GM12878 (cell line): ENCODE data around the gene B3GALT4. TPM values are rescaled to one million over a fixed set of nuclear protein-coding genes. Genes with fewer than 3 reads are reported as not detected.

Experiments used
- ATAC-seq: fragments of 200-7000 bp; cut with Tn5 transposase; 3 replicates; pipeline ENCODE4 v1.9.1; 2020; ENCODE audit warnings: mild to moderate bottlenecking, moderate library complexity
- BruUV-seq: library from RNA; stranded (reverse); fragments of 400-500 nt; replicated peaks from 2 replicates; lab custom pipeline; 2021; lab: Mats Ljungman, UMichigan
- CTCF ChIA-PET: fragments of 300-600 bp; sonication (Branson Sonifier 250); formaldehyde crosslinking; extraction: SDS; loops from one replicate; lab custom pipeline; 2021; ENCODE audit warnings: inconsistent platforms; lab: Yijun Ruan, JAX
- POLR2A ChIA-PET: fragments of 350-600 bp; formaldehyde crosslinking; extraction: SDS; loops from one replicate; lab custom pipeline; 2021; ENCODE audit warnings: inconsistent platforms; lab: Charles Lee
- RAD21 ChIA-PET: fragments of 300-600 bp; sonication (Branson Sonifier 250); formaldehyde crosslinking; loops from one replicate; lab custom pipeline; 2023; ENCODE audit warnings: antibody characterized with exemption; ENCODE audit not compliant: unreplicated experiment; lab: Charles Lee
- SMC1A ChIA-PET: fragments of 300-600 bp; sonication (Branson Sonifier 250); formaldehyde crosslinking; loops from one replicate; lab custom pipeline; 2023; ENCODE audit not compliant: unreplicated experiment, uncharacterized antibody; lab: Charles Lee
- DNase-seq: peaks from one replicate; pipeline ENCODE4 v3.0.0-alpha.2; 2011; ENCODE audit warnings: low read depth, low spot score
- FAIRE-seq: peaks from 3 replicates; lab custom pipeline; 2011; peaks lifted over from hg19 to GRCh38; lab: Jason Lieb, UNC
- H2AFZ ChIP-seq: 2 replicates; pipeline ENCODE4 v1.6.0; 2011; ENCODE audit warnings: low read depth, low read length, control low read depth; ENCODE audit not compliant: control insufficient read depth
- H3K27ac ChIP-seq: 2 replicates; pipeline ENCODE4 v1.5.1; 2011; ENCODE audit warnings: control low read depth; ENCODE audit not compliant: control insufficient read depth, insufficient read depth
- H3K27me3 ChIP-seq, 2 experiments: replicated peaks in 1 of 2; 2 replicates each; pipeline versions ENCODE4 v1.6.0 to v1.6.1; 2011; ENCODE audit warnings: low read length in 1 of 2; ENCODE audit not compliant: control insufficient read depth in 2 of 2, insufficient read depth in 2 of 2
- H3K36me3 ChIP-seq, 2 experiments: 2 replicates each; pipeline ENCODE4 v1.5.1; 2011; ENCODE audit warnings: low read length in 1 of 2; ENCODE audit not compliant: control insufficient read depth in 2 of 2, insufficient read depth in 2 of 2
- H3K4me1 ChIP-seq: 2 replicates; pipeline ENCODE4 v1.6.1; 2011; ENCODE audit warnings: mild to moderate bottlenecking, low read length, moderate library complexity, mixed read lengths; ENCODE audit not compliant: control insufficient read depth, insufficient read depth
- H3K4me2 ChIP-seq: 2 replicates; pipeline ENCODE4 v1.6.0; 2011; ENCODE audit warnings: control low read depth; ENCODE audit not compliant: control insufficient read depth, insufficient read depth
- H3K4me3 ChIP-seq: fragments of 200-600 bp; sonication (generic); 2 replicates; pipeline ENCODE4 v1.5.1; 2016
- H3K79me2 ChIP-seq: 2 replicates; pipeline ENCODE4 v1.6.0; 2011; ENCODE audit warnings: low read length; ENCODE audit not compliant: control insufficient read depth, insufficient read depth
- H3K9ac ChIP-seq: 2 replicates; pipeline ENCODE4 v1.8.0; 2011; ENCODE audit warnings: low read length, control low read depth, mixed read lengths; ENCODE audit not compliant: control insufficient read depth, insufficient read depth
- H3K9me3 ChIP-seq: replicated peaks from 3 replicates; pipeline ENCODE4 v1.5.1; 2011; ENCODE audit warnings: mild to moderate bottlenecking, low read length; ENCODE audit not compliant: control insufficient read depth, insufficient read depth
- H4K20me1 ChIP-seq: 2 replicates; pipeline ENCODE4 v1.6.0; 2011; ENCODE audit not compliant: control insufficient read depth, insufficient read depth
- MTA2 ChIP-seq: fragments of 450-650 bp; IDR thresholded peaks from 2 replicates; pipeline ENCODE4 v1.6.1; 2016; ENCODE audit warnings: low read depth, mild to moderate bottlenecking, moderate library complexity
- ZBTB11 ChIP-seq: fragments of 450-650 bp; formaldehyde crosslinking; IDR thresholded peaks from 2 replicates; pipeline ENCODE4 v1.5.0; 2022; ENCODE audit warnings: mild to moderate bottlenecking, missing genetic modification characterization
- WGBS: methylation state at CpG from one replicate; pipeline ENCODE4 v1.1.6; 2016; ENCODE audit warnings: low lambda C conversion rate; ENCODE audit not compliant: insufficient replicate concordance, insufficient coverage; ENCODE audit errors: missing lambda C conversion rate; 5-methylcytosine and 5-hydroxymethylcytosine counted together
- in situ Hi-C: fragments of 300-500 bp; cut with MboI; formaldehyde crosslinking; loops from 9 replicates; pipeline ENCODE4 v1.14.3; 2018; ENCODE audit warnings: mixed read lengths
- intact Hi-C: fragments of 100-400 bp; cut with micrococcal nuclease; formaldehyde crosslinking; loops from one replicate; pipeline ENCODE4 v1.14.2; 2022; ENCODE audit not compliant: unreplicated experiment
- polyA plus RNA-seq, 11 experiments: library from polyadenylated mRNA; depleted of rRNA in 4 of 11; unstranded in 6 of 11; stranded (reverse) in 5 of 11; fragments of >200 nt; fragmentation: Nextera tagmentation in 4 of 11; fragmentation: Illumina TruSeq in 1 of 11; extraction: Ambion mirVana in 4 of 11; extraction: Trizol in 1 of 11; gene quantifications; 1 replicate in 1 of 11; 2 replicates in 10 of 11; pipeline versions ENCODE4 v1.2.1 to v1.2.3, GENCODE V29; 2011 to 2016; ENCODE audit warnings: inconsistent platforms in 2 of 11, missing spikeins in 2 of 11, low read depth in 1 of 11
- total RNA-seq, 4 experiments: library from RNA; depleted of rRNA in 3 of 4; stranded (reverse); fragments of >200 nt in 3 of 4; fragmentation: Illumina TruSeq in 1 of 4; extraction: Trizol in 1 of 4; gene quantifications; 2 replicates each; pipeline versions ENCODE4 v1.2.1 to v1.2.3, GENCODE V29; 2013 to 2021

The B3GALT4 gene
- total and polyA plus RNA-seq, 10 of the 15 experiments (the other 5 are each of a cell fraction or from before 2014, with no cell fraction given) = 0.27 to 8.2 (median 2.6) TPM

GRCh38 chr6:33306356-33306755 is 29.4 kb downstream of the B3GALT4 start:
- DNase-seq (no peak), ATAC-seq (no peak), FAIRE-seq (no peak)
- ChIA-PET POLR2A (interaction anchor here (0.7 kb wide), 1 partner anchor 22 kb away, joined by 4 read pairs; no protein-coding TSS in a partner anchor), SMC1A (no interaction called here), RAD21 (no interaction called here), CTCF (interaction anchor here (1.1 kb wide), 1 partner anchor 39 kb away, joined by 5 read pairs; no protein-coding TSS in a partner anchor)
- in situ Hi-C loops = no loop called here
- no peaks in the 10 kb centered on the region for H3K27me3 ChIP-seq
- H3K4me1 ChIP-seq = no peaks in the 10 kb centered on the region
- H4K20me1 ChIP-seq = peaks cover 5% of the 10 kb centered on the region; the same call in 1 of the 2 replicates
- intact Hi-C loops = no loop called here
- no peak overlapping the region for H3K4me3 ChIP-seq
- H3K79me2 ChIP-seq = peaks cover 35% of the 10 kb centered on the region
- H3K36me3 ChIP-seq = peaks cover 19% of the 10 kb centered on the region in 2 experiments
- H3K27ac ChIP-seq = no peak overlapping the region
- TF ChIP-seq ZBTB11 (CRISPR knock-in tag) = no peak
- no peak for TF ChIP-seq MTA2
- no peak overlapping the region for H3K9ac ChIP-seq
- 97% methylated on average over 4 of the region's 4 CpGs for WGBS
- H3K9me3 ChIP-seq = no peaks in the 10 kb centered on the region
- H2AFZ ChIP-seq = no peak overlapping the region
- BruUV-seq = no TSS peak
- no peak overlapping the region for H3K4me2 ChIP-seq
